Stomach (tissue), 4 donors: ENCODE measurements around the gene HIVEP1.

ENCODE experiments used
- EP300 ChIP-seq: sonication (generic); formaldehyde crosslinking; IDR thresholded peaks from one replicate; pipeline ENCODE4 v1.6.1; 2017; ENCODE audit warnings: antibody characterized with exemption
- POLR2A ChIP-seq, 4 donors: fragments of 450-650 bp; IDR thresholded peaks; one replicate each; pipeline ENCODE4 v1.6.1; 2016; ENCODE audit warnings: antibody characterized with exemption in 4 of 4, control low read depth in 2 of 4, mild to moderate bottlenecking in 1 of 4, moderate library complexity in 1 of 4
- TF ChIP-seq, protein P1 (sequence below), 7 experiments: fragments of 450-650 bp in 4 of 7; fragments of 200-600 bp in 3 of 7; sonication (generic) in 3 of 7; IDR thresholded peaks; one replicate each; pipeline ENCODE4 v1.5.1; 2016 to 2019; ENCODE audit warnings: antibody characterized with exemption in 7 of 7, control low read depth in 2 of 7, mild to moderate bottlenecking in 1 of 7

DNA sequence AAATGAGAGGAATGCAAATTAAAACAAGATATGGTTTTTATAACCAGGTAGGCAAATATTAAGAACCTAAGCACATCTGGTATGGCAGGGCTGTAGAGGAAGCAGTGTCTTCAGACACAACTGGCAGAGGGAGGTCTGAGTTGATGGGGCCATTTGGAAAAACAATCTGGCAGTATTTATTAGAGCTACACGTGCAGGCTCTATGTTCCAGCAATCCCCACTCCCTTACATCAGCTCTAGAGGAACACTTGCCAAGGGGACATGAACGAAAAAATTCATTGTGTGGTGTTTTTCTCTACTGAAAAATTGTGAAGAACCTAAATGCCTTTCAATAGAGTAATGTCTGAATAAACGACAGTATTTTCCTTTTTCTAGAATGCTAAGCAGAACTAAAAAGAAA, 166.4 kb downstream of the HIVEP1 start:
- TF ChIP-seq POLR2A (IDR thresholded peaks at IDR 0.05): no peak
- TF ChIP-seq, protein P1, sequence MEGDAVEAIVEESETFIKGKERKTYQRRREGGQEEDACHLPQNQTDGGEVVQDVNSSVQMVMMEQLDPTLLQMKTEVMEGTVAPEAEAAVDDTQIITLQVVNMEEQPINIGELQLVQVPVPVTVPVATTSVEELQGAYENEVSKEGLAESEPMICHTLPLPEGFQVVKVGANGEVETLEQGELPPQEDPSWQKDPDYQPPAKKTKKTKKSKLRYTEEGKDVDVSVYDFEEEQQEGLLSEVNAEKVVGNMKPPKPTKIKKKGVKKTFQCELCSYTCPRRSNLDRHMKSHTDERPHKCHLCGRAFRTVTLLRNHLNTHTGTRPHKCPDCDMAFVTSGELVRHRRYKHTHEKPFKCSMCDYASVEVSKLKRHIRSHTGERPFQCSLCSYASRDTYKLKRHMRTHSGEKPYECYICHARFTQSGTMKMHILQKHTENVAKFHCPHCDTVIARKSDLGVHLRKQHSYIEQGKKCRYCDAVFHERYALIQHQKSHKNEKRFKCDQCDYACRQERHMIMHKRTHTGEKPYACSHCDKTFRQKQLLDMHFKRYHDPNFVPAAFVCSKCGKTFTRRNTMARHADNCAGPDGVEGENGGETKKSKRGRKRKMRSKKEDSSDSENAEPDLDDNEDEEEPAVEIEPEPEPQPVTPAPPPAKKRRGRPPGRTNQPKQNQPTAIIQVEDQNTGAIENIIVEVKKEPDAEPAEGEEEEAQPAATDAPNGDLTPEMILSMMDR (IDR thresholded peaks at IDR 0.05): no peak
- no peak for TF ChIP-seq EP300
